PC-9 (cell line): ENCODE measurements around the gene PRKCA. TPM values are rescaled to one million over a fixed set of nuclear protein-coding genes. Genes with fewer than 3 reads are reported as not detected.
A peak's percentile ranks its signal among the peaks of the same experiment; 100 is the strongest.

ENCODE experiments used
- BruUV-seq: library from RNA; stranded (reverse); fragments of 400-500 nt; replicated peaks from 2 replicates; lab custom pipeline; 2021; lab: Mats Ljungman, UMichigan
- CTCF ChIA-PET: fragments of 300-600 bp; sonication (Branson Sonifier 250); formaldehyde crosslinking; loops from one replicate; lab custom pipeline; 2022; ENCODE audit warnings: antibody characterized with exemption; lab: Charles Lee
- POLR2A ChIA-PET: fragments of 300-600 bp; sonication (Branson Sonifier 250); formaldehyde crosslinking; loops from one replicate; lab custom pipeline; 2022; ENCODE audit warnings: antibody characterized with exemption; ENCODE audit not compliant: unreplicated experiment; lab: Charles Lee
- DNase-seq, 2 experiments: peaks; one replicate each; pipeline versions ENCODE4 v3.0.0 to v3.0.0-alpha.2; 2015 to 2022; ENCODE audit warnings: mixed read lengths in 1 of 2
- H2AFZ ChIP-seq: fragments of 200-600 bp; sonication (generic); 2 replicates; pipeline ENCODE4 v1.8.1; 2017; ENCODE audit warnings: antibody characterized with exemption
- H3F3A ChIP-seq: fragments of 200-600 bp; sonication (generic); 2 replicates; pipeline ENCODE4 v1.8.1; 2017; ENCODE audit warnings: antibody characterized with exemption, mild to moderate bottlenecking, low read depth; ENCODE audit not compliant: insufficient read depth
- H3K27ac ChIP-seq: fragments of 200-600 bp; sonication (generic); 2 replicates; pipeline ENCODE4 v1.6.1; 2016; ENCODE audit warnings: mixed run types
- H3K27me3 ChIP-seq: fragments of 200-600 bp; sonication (generic); 2 replicates; pipeline ENCODE4 v1.6.1; 2016; ENCODE audit warnings: low read depth, mixed run types; ENCODE audit not compliant: insufficient read depth
- H3K36me3 ChIP-seq: fragments of 200-600 bp; sonication (generic); 2 replicates; pipeline ENCODE4 v1.6.1; 2016; ENCODE audit warnings: low read depth, mixed run types
- H3K4me1 ChIP-seq: fragments of 200-600 bp; sonication (generic); replicated peaks from 2 replicates; pipeline ENCODE4 v1.6.1; 2016; ENCODE audit warnings: mixed run types; ENCODE audit not compliant: insufficient read depth
- H3K4me2 ChIP-seq: fragments of 200-600 bp; sonication (generic); 2 replicates; pipeline ENCODE4 v1.6.1; 2017; ENCODE audit warnings: mixed run types
- H3K4me3 ChIP-seq: fragments of 200-600 bp; sonication (generic); 2 replicates; pipeline ENCODE4 v1.6.1; 2016; ENCODE audit warnings: mixed run types
- H3K79me2 ChIP-seq: fragments of 200-600 bp; sonication (generic); 2 replicates; pipeline ENCODE4 v1.6.1; 2017; ENCODE audit warnings: low read depth, mixed run types
- H3K9me2 ChIP-seq: fragments of 200-600 bp; sonication (generic); 2 replicates; pipeline ENCODE4 v1.8.1; 2017; ENCODE audit warnings: mild to moderate bottlenecking; ENCODE audit not compliant: insufficient read depth
- H3K9me3 ChIP-seq: fragments of 200-600 bp; sonication (generic); 2 replicates; pipeline ENCODE4 v1.8.1; 2016; ENCODE audit warnings: low read depth; ENCODE audit not compliant: insufficient read depth
- H4K20me1 ChIP-seq: fragments of 200-600 bp; sonication (generic); 2 replicates; pipeline ENCODE4 v1.8.1; 2017; ENCODE audit not compliant: insufficient read depth
- EZH2 ChIP-seq: fragments of 200-600 bp; sonication (generic); IDR thresholded peaks from 2 replicates; pipeline ENCODE4 v1.8.0; 2017; ENCODE audit warnings: antibody characterized with exemption, low read depth
- intact Hi-C: fragments of 100-400 bp; cut with micrococcal nuclease; formaldehyde crosslinking; loops from one replicate; pipeline ENCODE4 v1.10.0; 2022; ENCODE audit not compliant: unreplicated experiment
- total RNA-seq: library from RNA; stranded (reverse); gene quantifications from 2 replicates; pipeline ENCODE4 v1.2.3, GENCODE V29; 2021
- TF ChIP-seq, protein P1 (sequence below): fragments of 200-600 bp; sonication (generic); conservative IDR thresholded peaks from 2 replicates; pipeline ENCODE4 v1.6.1; 2017; ENCODE audit warnings: mixed run types, antibody characterized with exemption, mild to moderate bottlenecking, moderate library complexity

PRKCA gene
- total RNA-seq, 1 experiment from 2014 or later = 23.1 TPM

DNA sequence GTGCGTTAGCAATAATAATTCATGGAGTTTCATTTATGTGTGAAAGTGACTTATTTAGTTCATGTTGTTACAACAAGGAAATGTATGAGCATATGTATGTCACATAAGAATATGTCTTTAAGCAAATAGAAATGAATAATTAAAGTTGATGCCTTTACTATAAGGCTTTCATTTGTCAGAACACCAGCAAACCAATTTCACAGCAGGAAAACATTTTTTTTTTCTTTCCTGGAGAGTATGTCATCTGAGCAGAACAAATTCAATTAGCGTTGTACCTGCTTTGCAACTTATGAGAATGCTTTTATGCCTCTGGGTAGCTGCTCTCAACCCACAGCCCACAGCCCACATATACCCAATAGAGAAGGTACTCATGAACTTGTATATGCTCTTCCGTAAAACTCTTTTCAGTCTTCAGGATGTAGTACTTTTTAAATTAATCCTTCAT is 46.9 kb upstream of the PRKCA start:
- no peak overlapping the region for H3K27ac ChIP-seq
- H3K36me3 ChIP-seq = no peaks in the 10 kb centered on the region
- POLR2A ChIA-PET = interaction anchor here (0.7 kb wide), 1 partner anchor 649 kb away, joined by 4 read pairs; no protein-coding TSS in a partner anchor
- no peaks in the 10 kb centered on the region; the same call in 1 of the 2 replicates for H3K9me3 ChIP-seq
- H3K4me3 ChIP-seq = no peak overlapping the region
- no peak overlapping the region for H2AFZ ChIP-seq
- DNase-seq = no peak
- no peaks in the 10 kb centered on the region for H3K9me2 ChIP-seq
- H3K79me2 ChIP-seq = no peaks in the 10 kb centered on the region
- CTCF ChIA-PET = interaction anchor here (0.6 to 0.7 kb wide), 2 partner anchors 439 to 1102 kb away, joined by 3 to 5 read pairs; no protein-coding TSS in a partner anchor
- no TSS peak for BruUV-seq
- H3K4me1 ChIP-seq = peaks cover 10% of the 10 kb centered on the region
- peaks cover 3% of the 10 kb centered on the region; the same call in 1 of the 2 replicates for H3F3A ChIP-seq
- 0 out of 2 replicates have a peak overlapping the region, but pooled peaks have one; percentile 2 for H3K4me2 ChIP-seq
- no peaks in the 10 kb centered on the region for H4K20me1 ChIP-seq
- TF ChIP-seq, protein P1, sequence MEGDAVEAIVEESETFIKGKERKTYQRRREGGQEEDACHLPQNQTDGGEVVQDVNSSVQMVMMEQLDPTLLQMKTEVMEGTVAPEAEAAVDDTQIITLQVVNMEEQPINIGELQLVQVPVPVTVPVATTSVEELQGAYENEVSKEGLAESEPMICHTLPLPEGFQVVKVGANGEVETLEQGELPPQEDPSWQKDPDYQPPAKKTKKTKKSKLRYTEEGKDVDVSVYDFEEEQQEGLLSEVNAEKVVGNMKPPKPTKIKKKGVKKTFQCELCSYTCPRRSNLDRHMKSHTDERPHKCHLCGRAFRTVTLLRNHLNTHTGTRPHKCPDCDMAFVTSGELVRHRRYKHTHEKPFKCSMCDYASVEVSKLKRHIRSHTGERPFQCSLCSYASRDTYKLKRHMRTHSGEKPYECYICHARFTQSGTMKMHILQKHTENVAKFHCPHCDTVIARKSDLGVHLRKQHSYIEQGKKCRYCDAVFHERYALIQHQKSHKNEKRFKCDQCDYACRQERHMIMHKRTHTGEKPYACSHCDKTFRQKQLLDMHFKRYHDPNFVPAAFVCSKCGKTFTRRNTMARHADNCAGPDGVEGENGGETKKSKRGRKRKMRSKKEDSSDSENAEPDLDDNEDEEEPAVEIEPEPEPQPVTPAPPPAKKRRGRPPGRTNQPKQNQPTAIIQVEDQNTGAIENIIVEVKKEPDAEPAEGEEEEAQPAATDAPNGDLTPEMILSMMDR = no peak
- no peak for TF ChIP-seq EZH2
- H3K27me3 ChIP-seq = no peaks in the 10 kb centered on the region
- intact Hi-C loops = loop anchor here (1.0 to 5.0 kb wide), 7 partner anchors 49 to 418 kb away; no protein-coding TSS in a partner anchor

DNA sequence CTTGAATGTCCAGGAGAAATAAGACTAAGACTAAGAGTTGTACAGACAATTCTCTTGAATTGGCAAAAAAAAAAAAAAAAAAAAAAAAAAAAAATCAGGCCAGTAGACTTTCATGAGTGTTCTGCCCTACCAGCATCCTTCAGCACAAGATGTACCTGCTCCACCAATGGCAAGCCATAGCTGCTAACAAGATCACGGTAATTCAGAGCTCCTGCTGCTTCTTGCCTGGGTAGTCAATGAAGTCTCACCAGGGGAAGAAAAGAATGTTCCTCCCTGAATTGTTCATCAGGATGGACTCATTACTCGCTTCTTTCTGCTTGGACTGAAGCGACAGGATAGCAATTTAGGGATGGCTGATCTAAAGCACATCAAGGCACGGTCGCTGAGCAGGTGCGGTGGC is 42.1 kb upstream of the PRKCA start:
- H3K4me1 ChIP-seq = peaks cover 8% of the 10 kb centered on the region
- H3K9me3 ChIP-seq = peaks cover 4% of the 10 kb centered on the region; the same call in 1 of the 2 replicates
- no TSS peak for BruUV-seq
- peaks cover 8% of the 10 kb centered on the region; the same call in 1 of the 2 replicates for H3F3A ChIP-seq
- H2AFZ ChIP-seq = no peak overlapping the region
- H3K27ac ChIP-seq = no peak overlapping the region
- ChIA-PET CTCF (interaction anchor here (0.7 kb wide), 1 partner anchor 72 kb away, joined by 5 read pairs; no protein-coding TSS in a partner anchor), POLR2A (no interaction called here)
- H3K36me3 ChIP-seq = no peaks in the 10 kb centered on the region
- intact Hi-C loops = no loop called here
- no peaks in the 10 kb centered on the region for H3K79me2 ChIP-seq
- no peak for DNase-seq
- TF ChIP-seq EZH2 = no peak
- TF ChIP-seq, protein P1 = no peak
- no peak overlapping the region for H3K4me2 ChIP-seq
- H3K9me2 ChIP-seq = no peaks in the 10 kb centered on the region
- H3K4me3 ChIP-seq = no peak overlapping the region
- H3K27me3 ChIP-seq = no peaks in the 10 kb centered on the region
- no peaks in the 10 kb centered on the region for H4K20me1 ChIP-seq

DNA sequence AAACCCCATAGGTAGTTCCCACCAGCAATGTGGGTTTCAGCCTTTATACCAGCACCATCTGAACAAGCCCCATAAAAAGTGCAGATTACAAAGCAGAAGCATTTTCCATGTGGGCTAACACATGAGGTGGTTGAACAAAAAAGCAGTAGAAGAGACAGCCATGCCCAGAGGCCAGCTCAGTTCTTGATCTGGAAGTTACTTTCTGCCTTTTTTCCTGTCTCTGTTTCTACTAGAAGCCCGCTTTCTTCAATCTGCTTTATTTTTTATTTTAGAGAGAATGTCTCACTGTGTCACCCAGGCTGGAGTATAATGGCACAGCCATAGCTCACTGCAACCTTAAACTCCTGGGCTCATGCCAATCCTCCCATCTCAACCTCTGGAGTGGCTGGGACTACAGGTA is 41.7 kb upstream of the PRKCA start:
- Histone ChIP-seq H3K4me3 (no peak overlapping the region), H3K9me3 (peaks cover 4% of the 10 kb centered on the region; the same call in 1 of the 2 replicates), H3K79me2 (no peaks in the 10 kb centered on the region), H4K20me1 (no peaks in the 10 kb centered on the region), H3K4me2 (no peak overlapping the region), H3K4me1 (peaks cover 4% of the 10 kb centered on the region; the same call in 1 of the 2 replicates), H3K27ac (no peak overlapping the region), H3K27me3 (no peaks in the 10 kb centered on the region), H3K9me2 (no peaks in the 10 kb centered on the region), H3F3A (peaks cover 8% of the 10 kb centered on the region; the same call in 1 of the 2 replicates), H2AFZ (no peak overlapping the region), H3K36me3 (no peaks in the 10 kb centered on the region)
- no peak for DNase-seq
- ChIA-PET CTCF (interaction anchor here (0.5 to 0.7 kb wide), 2 partner anchors 72 to 243 kb away, joined by 3 to 5 read pairs; no protein-coding TSS in a partner anchor), POLR2A (no interaction called here)
- BruUV-seq = no TSS peak
- intact Hi-C loops = no loop called here
- TF ChIP-seq, protein P1 = no peak
- no peak for TF ChIP-seq EZH2
